Right ventricle myocardium inferior (tissue), 1 donor: Measurements from ENCODE around the gene CCNB1. TPM values are rescaled to one million over a fixed set of nuclear protein-coding genes. Genes with fewer than 3 reads are reported as not detected.
"Not testable (repeated sequence)": the region's sequence is repeated elsewhere in the genome, so short reads cannot be mapped to it uniquely, and the experiment has no call there.

Experiments
- ATAC-seq: fragments of 200-7000 bp; cut with Tn5 transposase; one replicate; pipeline ENCODE4 v1.9.1; 2020; ENCODE audit warnings: mild to moderate bottlenecking, moderate library complexity
- DNase-seq: peaks from one replicate; pipeline ENCODE4 v3.0.0; 2021; ENCODE audit errors: missing footprints
- intact Hi-C: fragments of 100-400 bp; cut with DNase I; formaldehyde crosslinking; loops from one replicate; pipeline ENCODE4 v1.11.0; 2022
- total RNA-seq: library from RNA; stranded (reverse); fragmentation: NEBNext Ultra II Directional; extraction: Animal tissue kit (Norgen Biotek cat#: 25700); gene quantifications from one replicate; pipeline ENCODE4 v1.2.1, GENCODE V29; 2021
- donor health status: DM: no; HTN: yes; CAD: no; lungs with severe emphysema.

The CCNB1 gene
- total RNA-seq, 1 donor from 2014 or later = 3.5 TPM

GRCh38 chr5:69220833-69221232 is 53.9 kb downstream of the CCNB1 start:
- ATAC-seq, DNase-seq, intact Hi-C loops: not testable (repeated sequence)

GRCh38 chr5:69224520-69224919 is 57.6 kb downstream of the CCNB1 start:
- DNase-seq (no peak), ATAC-seq (no peak)
- intact Hi-C loops = no loop called here

DNA sequence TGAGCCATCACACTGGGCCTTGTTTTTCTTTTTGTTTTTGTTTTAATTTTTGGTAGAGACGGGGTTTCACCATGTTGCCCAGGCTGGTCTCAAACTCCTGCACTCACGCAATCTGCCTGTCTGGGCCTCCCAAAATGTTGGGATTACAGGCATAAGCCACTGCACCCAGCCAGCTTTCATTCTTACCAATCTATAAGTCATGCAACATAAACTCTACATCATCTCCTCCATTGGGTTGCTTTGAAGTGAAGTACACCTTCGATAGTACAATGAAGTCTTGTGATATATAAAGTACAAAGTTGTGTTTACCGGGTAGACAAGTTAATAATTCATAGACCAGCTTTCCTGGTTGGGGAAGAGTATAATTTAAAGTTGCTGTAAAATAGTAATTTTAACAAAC is 58.9 kb downstream of the CCNB1 start:
- intact Hi-C loops = no loop called here
- ATAC-seq (no peak), DNase-seq (no peak)

Other genes with a start within 250 kb of the CCNB1 start
- 30.2 TPM for gene SLC30A5, start 73.1 kb upstream of the CCNB1 start, total RNA-seq
- gene CENPH, start 22.4 kb downstream of the CCNB1 start, total RNA-seq = 3.6 TPM
- 10.5 TPM for gene CDK7, start 67.7 kb downstream of the CCNB1 start, total RNA-seq
- 3.7 TPM for gene CCDC125, start 165.7 kb downstream of the CCNB1 start, total RNA-seq
- gene AK6, start 202.4 kb downstream of the CCNB1 start, total RNA-seq = 47.5 TPM
- gene TAF9, start 202.4 kb downstream of the CCNB1 start, total RNA-seq = 31.6 TPM
- gene RAD17, start 202.7 kb downstream of the CCNB1 start, total RNA-seq = 19.5 TPM
- gene MARVELD2, start 248.0 kb downstream of the CCNB1 start, total RNA-seq = 1.5 TPM